GM21576 (cell line): ENCODE measurements around the gene PPP1R2B.

Source experiments
- ATAC-seq: cut with Tn5 transposase; IDR thresholded peaks from one replicate; pipeline ENCODE4 v1.9.1; 2021; ENCODE audit warnings: mild to moderate bottlenecking, moderate library complexity; ENCODE audit not compliant: unreplicated experiment

The PPP1R2B gene

DNA sequence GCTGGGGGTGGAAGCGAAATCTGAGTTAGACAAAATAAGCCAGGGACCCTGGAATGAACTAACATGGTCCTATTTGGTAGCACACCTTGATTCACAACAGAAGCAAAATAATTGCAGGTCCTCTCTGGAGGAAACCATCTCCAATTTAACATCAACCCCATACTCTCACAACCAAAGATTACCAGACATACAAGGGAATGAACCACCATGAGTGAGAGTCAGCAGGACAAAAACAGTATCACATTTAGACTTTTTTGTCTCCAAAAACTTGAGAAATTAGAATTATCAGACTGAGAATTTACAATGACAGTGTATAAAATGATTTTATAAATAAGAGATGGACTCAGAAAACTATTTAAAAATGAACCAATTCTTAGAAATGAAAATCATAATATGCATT lies 21.1 kb downstream of the PPP1R2B start:
- no peak for ATAC-seq

DNA sequence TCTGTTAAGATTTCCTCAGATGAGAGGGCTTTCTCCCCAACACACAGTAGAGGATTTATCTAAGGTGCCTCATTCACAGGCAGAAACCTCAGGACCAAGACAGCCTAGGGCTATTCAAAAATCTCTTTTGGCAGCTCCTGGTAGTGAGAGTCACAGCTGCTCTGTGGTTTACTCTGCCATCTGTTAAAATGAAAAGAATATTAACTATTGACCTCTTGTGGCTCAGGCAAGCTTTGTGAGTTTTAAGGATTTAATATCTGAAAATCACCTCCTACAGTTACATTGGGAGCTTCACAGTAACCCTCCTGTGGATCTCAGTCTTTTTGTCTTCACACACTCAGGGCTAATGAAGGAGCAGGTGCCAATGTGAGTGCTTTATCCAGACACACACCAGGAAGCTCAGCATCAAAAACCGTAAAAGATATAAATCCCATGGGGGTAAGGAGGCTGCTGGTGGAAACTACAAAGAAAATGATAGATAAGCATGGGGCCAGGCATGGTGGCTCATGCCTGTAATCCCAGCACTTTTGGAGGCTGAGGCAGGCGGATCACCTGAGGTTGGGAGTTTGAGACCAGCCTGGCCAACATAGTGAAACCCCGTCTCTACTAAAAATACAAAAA lies 29.7 kb downstream of the PPP1R2B start:
- peak; percentile 90 for ATAC-seq

DNA sequence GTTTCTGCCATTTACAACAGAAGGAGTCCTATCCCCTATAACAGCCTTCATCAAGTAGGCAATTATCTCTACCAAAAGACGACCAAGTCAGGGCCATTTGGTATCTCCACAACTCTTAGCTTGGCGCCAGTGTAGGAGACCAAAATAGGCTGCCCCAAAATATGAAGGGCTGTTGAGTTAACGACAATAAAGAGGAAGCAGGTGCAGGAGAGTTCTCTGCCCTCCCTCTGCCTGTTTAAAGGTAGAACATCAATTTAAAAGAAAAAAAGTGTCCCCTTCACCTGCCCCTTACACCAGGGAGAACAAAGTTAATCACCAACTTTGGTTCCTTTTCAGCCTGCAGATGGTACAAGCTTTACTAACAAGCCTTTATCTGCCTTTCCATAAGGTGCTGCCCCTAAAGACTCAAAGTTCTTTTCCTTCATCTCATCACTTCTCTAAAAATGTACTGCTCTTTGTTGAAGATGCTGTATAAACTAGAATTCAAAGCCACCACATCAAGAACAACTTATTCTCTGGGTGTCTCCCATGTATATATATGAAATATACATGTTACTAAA lies 33.3 kb downstream of the PPP1R2B start:
- ATAC-seq, result peak; percentile 46

DNA sequence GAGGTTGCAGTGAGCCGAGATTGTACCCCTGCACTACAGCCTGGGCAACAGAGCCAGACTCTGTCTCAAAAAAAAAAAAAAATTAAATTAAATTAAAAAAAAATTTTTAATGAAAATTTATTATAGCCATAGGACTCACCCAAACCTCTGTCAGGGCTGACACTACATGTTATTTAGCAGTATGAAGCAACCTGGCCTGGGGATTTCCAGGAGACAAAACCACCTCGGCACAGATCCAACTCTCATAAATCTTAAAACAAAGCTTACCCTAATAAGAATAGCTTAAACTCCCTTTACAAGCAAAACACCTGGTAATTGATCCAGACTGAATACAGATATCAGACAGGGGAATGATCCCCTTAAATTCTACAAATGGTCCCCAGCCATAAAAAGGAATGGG lies 38.4 kb downstream of the PPP1R2B start:
- ATAC-seq, result no peak

DNA sequence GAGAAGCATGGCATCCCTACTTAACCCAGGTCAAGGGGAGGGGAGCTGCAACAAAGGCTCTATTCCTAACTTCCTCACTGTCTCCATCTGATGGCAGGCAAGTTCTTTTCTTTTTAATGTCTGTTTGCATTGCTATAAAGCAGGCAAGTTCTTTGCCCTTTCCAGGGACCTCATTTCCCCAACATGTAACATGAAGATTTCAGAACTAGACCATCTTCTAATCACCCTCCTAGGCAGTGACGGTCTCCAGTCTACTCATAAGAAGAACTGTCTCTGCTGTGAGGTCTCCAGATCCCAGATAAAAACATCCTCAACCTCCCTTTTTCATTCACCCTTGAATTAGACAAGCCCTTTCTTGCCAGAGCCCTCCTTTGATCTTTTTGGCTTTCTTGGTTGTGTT lies 42.1 kb downstream of the PPP1R2B start:
- ATAC-seq, result no peak

DNA sequence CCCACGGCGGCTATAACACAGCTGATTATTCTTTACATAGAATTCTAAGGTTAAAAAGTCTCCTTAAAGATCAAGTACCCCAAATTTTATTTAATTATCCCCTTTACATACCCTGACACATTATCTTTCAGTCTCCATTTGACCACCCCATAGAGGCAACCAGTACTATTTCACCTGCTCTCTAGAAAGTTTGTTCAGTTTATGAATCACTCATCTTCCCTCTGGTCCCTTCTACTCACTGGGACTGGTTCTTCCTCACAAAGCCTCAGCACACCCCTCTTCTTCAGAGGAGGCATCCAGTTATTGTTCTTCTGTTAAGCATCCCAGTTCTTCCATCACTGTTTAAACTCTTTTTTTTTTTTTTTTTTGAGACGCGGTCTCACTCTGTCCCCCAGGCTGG lies 42.8 kb downstream of the PPP1R2B start:
- ATAC-seq, result no peak

DNA sequence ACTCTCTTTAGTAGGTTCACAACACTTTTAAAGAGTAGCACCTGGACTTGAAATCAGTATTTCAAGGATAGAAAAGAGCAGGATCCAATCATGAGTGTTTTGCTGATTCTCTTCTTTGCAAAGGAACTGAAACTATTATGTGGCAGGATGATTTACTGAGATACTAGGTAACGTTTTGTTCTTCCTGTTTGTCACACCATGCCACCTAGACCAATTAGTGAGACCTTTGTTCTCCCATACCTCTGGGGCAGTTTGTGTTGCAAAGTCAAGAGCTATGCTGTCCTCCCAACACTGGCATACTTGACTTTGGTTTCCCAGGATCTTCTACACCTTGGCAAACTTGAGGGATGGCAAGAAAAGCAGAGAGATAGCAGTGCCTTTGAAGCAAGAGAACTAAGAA lies 43.4 kb downstream of the PPP1R2B start:
- peak; percentile 64 for ATAC-seq

DNA sequence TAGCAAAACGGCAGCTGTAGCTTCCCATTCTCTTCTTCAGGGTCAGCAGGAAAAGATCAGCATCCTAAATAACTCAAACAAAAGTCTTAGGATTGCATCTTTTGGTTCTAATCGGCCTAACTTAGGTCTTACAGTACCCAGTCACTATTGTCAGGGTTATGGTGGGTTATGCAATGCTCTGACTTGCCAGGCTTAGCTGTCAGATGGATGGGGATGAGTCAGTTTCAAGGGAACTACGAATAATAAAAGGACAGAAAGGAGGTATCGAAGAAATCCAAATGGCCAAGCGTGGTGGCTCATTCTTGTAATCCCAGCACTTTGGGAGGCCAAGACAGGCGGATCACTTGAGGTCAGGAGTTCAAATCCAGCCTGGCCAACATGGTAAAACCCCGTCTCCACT lies 46.5 kb downstream of the PPP1R2B start:
- ATAC-seq, result no peak
